Measurements from ENCODE around the gene ZNF280D.

ZNF280D gene

GRCh38 chr15:56772868-56773639 lies 39.7 kb upstream of the ZNF280D start:
- Histone ChIP-seq H3K27ac (ENCODE audit: low read length) (no peak overlapping the region), H3K9ac (ENCODE audit: low read length in 2 of 2) (no peak overlapping the region), H3K9me3 (ENCODE audit: control insufficient read depth in 2 of 2, low read length in 2 of 2) (no peaks in the 10 kb centered on the region), H3K27me3 (ENCODE audit: control insufficient read depth in 1 of 2, insufficient read depth in 2 of 2, low read length in 2 of 2) (no peaks in the 10 kb centered on the region), H3K4me1 (ENCODE audit: control insufficient read depth, insufficient read depth, low read length) (no peaks in the 10 kb centered on the region), H3K4me3 (ENCODE audit: low read length in 2 of 2) (no peak overlapping the region), H3K36me3 (ENCODE audit: control insufficient read depth in 2 of 2, insufficient read depth in 2 of 2, low read length in 2 of 2) (no peaks in the 10 kb centered on the region)

- H3K36me3 ChIP-seq (ENCODE audit: control insufficient read depth in 2 of 2, insufficient read depth in 2 of 2, low read length in 2 of 2) = no peaks in the 10 kb centered on the region
- no peaks in the 10 kb centered on the region for H3K9me3 ChIP-seq (ENCODE audit: control insufficient read depth in 2 of 2, low read length in 2 of 2)
- no peaks in the 10 kb centered on the region for H3K4me1 ChIP-seq (ENCODE audit: control insufficient read depth, insufficient read depth, low read length)
- no peaks in the 10 kb centered on the region for H3K27me3 ChIP-seq (ENCODE audit: control insufficient read depth in 1 of 2, insufficient read depth in 2 of 2, low read length in 2 of 2)
- H3K4me3 ChIP-seq (ENCODE audit: low read length in 2 of 2) = no peak overlapping the region
- no peak overlapping the region for H3K9ac ChIP-seq (ENCODE audit: low read length in 2 of 2)
- no peak overlapping the region for H3K27ac ChIP-seq (ENCODE audit: low read length)
Observed at GRCh38 chr15:56770173-56770572, 36.9 kb upstream of the ZNF280D start.

- Histone ChIP-seq H3K27me3 (ENCODE audit: control insufficient read depth in 1 of 2, insufficient read depth in 2 of 2, low read length in 2 of 2) (no peaks in the 10 kb centered on the region), H3K4me1 (ENCODE audit: control insufficient read depth, insufficient read depth, low read length) (peaks cover 3% of the 10 kb centered on the region), H3K27ac (ENCODE audit: low read length) (no peak overlapping the region), H3K9me3 (ENCODE audit: control insufficient read depth in 2 of 2, low read length in 2 of 2) (no peaks in the 10 kb centered on the region), H3K36me3 (ENCODE audit: control insufficient read depth in 2 of 2, insufficient read depth in 2 of 2, low read length in 2 of 2) (no peaks in the 10 kb centered on the region), H3K4me3 (ENCODE audit: low read length in 2 of 2) (no peak overlapping the region), H3K9ac (ENCODE audit: low read length in 2 of 2) (no peak overlapping the region)
Observed at GRCh38 chr15:56767315-56767714, 34.0 kb upstream of the ZNF280D start.

- no peak overlapping the region for H3K4me3 ChIP-seq (ENCODE audit: low read length in 2 of 2)
- no peak overlapping the region for H3K27ac ChIP-seq (ENCODE audit: low read length)
- no peak overlapping the region for H3K9ac ChIP-seq (ENCODE audit: low read length in 2 of 2)
- H3K4me1 ChIP-seq (ENCODE audit: control insufficient read depth, insufficient read depth, low read length) = peaks cover 3% of the 10 kb centered on the region
- H3K9me3 ChIP-seq (ENCODE audit: control insufficient read depth in 2 of 2, low read length in 2 of 2) = no peaks in the 10 kb centered on the region
- no peaks in the 10 kb centered on the region for H3K36me3 ChIP-seq (ENCODE audit: control insufficient read depth in 2 of 2, insufficient read depth in 2 of 2, low read length in 2 of 2)
- no peaks in the 10 kb centered on the region for H3K27me3 ChIP-seq (ENCODE audit: control insufficient read depth in 1 of 2, insufficient read depth in 2 of 2, low read length in 2 of 2)
Observed at GRCh38 chr15:56765251-56765650, 31.9 kb upstream of the ZNF280D start.

- Histone ChIP-seq H3K9ac (ENCODE audit: low read length in 2 of 2) (no peak overlapping the region), H3K27me3 (ENCODE audit: control insufficient read depth in 1 of 2, insufficient read depth in 2 of 2, low read length in 2 of 2) (no peaks in the 10 kb centered on the region), H3K27ac (ENCODE audit: low read length) (no peak overlapping the region), H3K36me3 (ENCODE audit: control insufficient read depth in 2 of 2, insufficient read depth in 2 of 2, low read length in 2 of 2) (no peaks in the 10 kb centered on the region), H3K4me3 (ENCODE audit: low read length in 2 of 2) (no peak overlapping the region), H3K9me3 (ENCODE audit: control insufficient read depth in 2 of 2, low read length in 2 of 2) (no peaks in the 10 kb centered on the region), H3K4me1 (ENCODE audit: control insufficient read depth, insufficient read depth, low read length) (peaks cover 3% of the 10 kb centered on the region)
Observed at GRCh38 chr15:56763141-56763895, 30.0 kb upstream of the ZNF280D start.

- Histone ChIP-seq H3K27ac (ENCODE audit: low read length) (no peak overlapping the region), H3K4me1 (ENCODE audit: control insufficient read depth, insufficient read depth, low read length) (peaks cover 3% of the 10 kb centered on the region), H3K9me3 (ENCODE audit: control insufficient read depth in 2 of 2, low read length in 2 of 2) (no peaks in the 10 kb centered on the region)
Observed at GRCh38 chr15:56760186-56760585, 26.9 kb upstream of the ZNF280D start.

GRCh38 chr15:56759450-56759845 lies 26.1 kb upstream of the ZNF280D start:
- Histone ChIP-seq H3K27ac (ENCODE audit: low read length) (no peak overlapping the region), H3K4me1 (ENCODE audit: control insufficient read depth, insufficient read depth, low read length) (peaks cover 3% of the 10 kb centered on the region)

More at GRCh38 chr15:56760186-56760585, 26.9 kb upstream of the ZNF280D start:
- Histone ChIP-seq H3K4me3 (ENCODE audit: low read length in 2 of 2) (no peak overlapping the region), H3K9ac (ENCODE audit: low read length in 2 of 2) (no peak overlapping the region), H3K27me3 (ENCODE audit: control insufficient read depth in 1 of 2, insufficient read depth in 2 of 2, low read length in 2 of 2) (no peaks in the 10 kb centered on the region), H3K36me3 (ENCODE audit: control insufficient read depth in 2 of 2, insufficient read depth in 2 of 2, low read length in 2 of 2) (no peaks in the 10 kb centered on the region)

GRCh38 chr15:56758770-56759449 lies 25.6 kb upstream of the ZNF280D start:
- no peak overlapping the region for H3K4me3 ChIP-seq (ENCODE audit: low read length in 2 of 2)
- H3K27ac ChIP-seq (ENCODE audit: low read length) = no peak overlapping the region
- no peaks in the 10 kb centered on the region for H3K9me3 ChIP-seq (ENCODE audit: control insufficient read depth in 2 of 2, low read length in 2 of 2)
- no peaks in the 10 kb centered on the region for H3K27me3 ChIP-seq (ENCODE audit: control insufficient read depth in 1 of 2, insufficient read depth in 2 of 2, low read length in 2 of 2)
- H3K36me3 ChIP-seq (ENCODE audit: control insufficient read depth in 2 of 2, insufficient read depth in 2 of 2, low read length in 2 of 2) = no peaks in the 10 kb centered on the region
- H3K9ac ChIP-seq (ENCODE audit: low read length in 2 of 2) = no peak overlapping the region
- peaks cover 3% of the 10 kb centered on the region for H3K4me1 ChIP-seq (ENCODE audit: control insufficient read depth, insufficient read depth, low read length)

More at GRCh38 chr15:56759450-56759845, 26.1 kb upstream of the ZNF280D start:
- Histone ChIP-seq H3K36me3 (ENCODE audit: control insufficient read depth in 2 of 2, insufficient read depth in 2 of 2, low read length in 2 of 2) (no peaks in the 10 kb centered on the region), H3K4me3 (ENCODE audit: low read length in 2 of 2) (no peak overlapping the region), H3K27me3 (ENCODE audit: control insufficient read depth in 1 of 2, insufficient read depth in 2 of 2, low read length in 2 of 2) (no peaks in the 10 kb centered on the region), H3K9me3 (ENCODE audit: control insufficient read depth in 2 of 2, low read length in 2 of 2) (no peaks in the 10 kb centered on the region), H3K9ac (ENCODE audit: low read length in 2 of 2) (no peak overlapping the region)

- Histone ChIP-seq H3K27me3 (ENCODE audit: control insufficient read depth in 1 of 2, insufficient read depth in 2 of 2, low read length in 2 of 2) (no peaks in the 10 kb centered on the region), H3K4me1 (ENCODE audit: control insufficient read depth, insufficient read depth, low read length) (no peaks in the 10 kb centered on the region), H3K9ac (ENCODE audit: low read length in 2 of 2) (no peak overlapping the region), H3K27ac (ENCODE audit: low read length) (no peak overlapping the region), H3K36me3 (ENCODE audit: control insufficient read depth in 2 of 2, insufficient read depth in 2 of 2, low read length in 2 of 2) (no peaks in the 10 kb centered on the region), H3K9me3 (ENCODE audit: control insufficient read depth in 2 of 2, low read length in 2 of 2) (no peaks in the 10 kb centered on the region), H3K4me3 (ENCODE audit: low read length in 2 of 2) (no peak overlapping the region)
Observed at GRCh38 chr15:56757875-56758274, 24.6 kb upstream of the ZNF280D start.

- H3K9me3 ChIP-seq (ENCODE audit: control insufficient read depth in 2 of 2, low read length in 2 of 2) = no peaks in the 10 kb centered on the region
- H3K36me3 ChIP-seq (ENCODE audit: control insufficient read depth in 2 of 2, insufficient read depth in 2 of 2, low read length in 2 of 2) = no peaks in the 10 kb centered on the region
- H3K4me3 ChIP-seq (ENCODE audit: low read length in 2 of 2) = no peak overlapping the region
- H3K27ac ChIP-seq (ENCODE audit: low read length) = no peak overlapping the region
- no peak overlapping the region for H3K9ac ChIP-seq (ENCODE audit: low read length in 2 of 2)
- H3K4me1 ChIP-seq (ENCODE audit: control insufficient read depth, insufficient read depth, low read length) = no peaks in the 10 kb centered on the region
- H3K27me3 ChIP-seq (ENCODE audit: control insufficient read depth in 1 of 2, insufficient read depth in 2 of 2, low read length in 2 of 2) = no peaks in the 10 kb centered on the region
Observed at GRCh38 chr15:56754772-56755370, 21.6 kb upstream of the ZNF280D start.
